Measurements from ENCODE around the gene PCGF2. TPM values are rescaled to one million over a fixed set of nuclear protein-coding genes. Genes with fewer than 3 reads are reported as not detected.

Gene PCGF2
- total RNA-seq, 1 donor from 2014 or later = 70.1 TPM

- peaks cover 24% of the 10 kb centered on the region for H3K27me3 Mint-ChIP-seq (ENCODE audit: unreplicated experiment)
- no peak for TF ChIP-seq CTCF (IDR thresholded peaks at IDR 0.05; ENCODE audit: partially characterized antibody, unreplicated experiment)
- no peak for DNase-seq
Observed at GRCh38 chr17:38697061-38697820, 50.9 kb downstream of the PCGF2 start.

GRCh38 chr17:38693700-38694329 is 54.3 kb downstream of the PCGF2 start:
- TF ChIP-seq CTCF (IDR thresholded peaks at IDR 0.05; ENCODE audit: partially characterized antibody, unreplicated experiment) = no peak
- DNase-seq = no peak
- H3K4me1 Mint-ChIP-seq (ENCODE audit: low read depth, unreplicated experiment) = peaks cover 12% of the 10 kb centered on the region
- no peak overlapping the region for H3K4me3 Mint-ChIP-seq (ENCODE audit: unreplicated experiment)
- H3K36me3 Mint-ChIP-seq (ENCODE audit: unreplicated experiment) = peaks cover 6% of the 10 kb centered on the region
- H3K27ac Mint-ChIP-seq (ENCODE audit: unreplicated experiment) = no peak overlapping the region
- H3K9me3 Mint-ChIP-seq (ENCODE audit: unreplicated experiment) = peaks cover 6% of the 10 kb centered on the region
- peaks cover 17% of the 10 kb centered on the region for H3K27me3 Mint-ChIP-seq (ENCODE audit: unreplicated experiment)

More at GRCh38 chr17:38697061-38697820, 50.9 kb downstream of the PCGF2 start:
- H3K27ac Mint-ChIP-seq (ENCODE audit: unreplicated experiment) = no peak overlapping the region
- H3K4me1 Mint-ChIP-seq (ENCODE audit: low read depth, unreplicated experiment) = peaks cover 2% of the 10 kb centered on the region
- peaks cover 6% of the 10 kb centered on the region for H3K36me3 Mint-ChIP-seq (ENCODE audit: unreplicated experiment)
- H3K4me3 Mint-ChIP-seq (ENCODE audit: unreplicated experiment) = no peak overlapping the region
- H3K9me3 Mint-ChIP-seq (ENCODE audit: unreplicated experiment) = peaks cover 2% of the 10 kb centered on the region

DNA sequence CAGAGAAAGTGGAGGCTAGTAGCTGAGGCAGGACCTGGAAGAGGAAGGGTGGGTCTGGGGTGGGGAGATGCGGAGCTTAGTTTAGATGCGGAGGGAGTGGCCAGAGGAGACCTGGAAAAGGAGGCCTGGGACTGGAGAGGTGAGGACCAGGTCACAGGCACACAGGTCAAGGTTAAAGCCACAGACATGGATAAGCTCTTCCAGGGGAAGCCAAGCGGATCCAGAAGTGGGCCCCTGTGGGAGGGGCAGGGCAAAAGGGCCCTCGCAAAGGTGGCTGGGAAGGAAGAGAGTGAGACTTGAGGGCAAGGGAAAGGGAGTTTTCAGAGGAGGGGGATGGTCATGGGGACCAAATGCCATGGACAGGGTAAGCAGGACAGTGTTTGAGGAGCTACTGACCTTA is 57.0 kb downstream of the PCGF2 start:
- Mint-ChIP-seq H3K27me3 (ENCODE audit: unreplicated experiment) (peaks cover 14% of the 10 kb centered on the region), H3K36me3 (ENCODE audit: unreplicated experiment) (peaks cover 6% of the 10 kb centered on the region), H3K27ac (ENCODE audit: unreplicated experiment) (peak overlapping the region; percentile 23), H3K4me3 (ENCODE audit: unreplicated experiment) (no peak overlapping the region), H3K9me3 (ENCODE audit: unreplicated experiment) (peaks cover 6% of the 10 kb centered on the region), H3K4me1 (ENCODE audit: low read depth, unreplicated experiment) (peaks cover 12% of the 10 kb centered on the region)
- no peak for DNase-seq
- no peak for TF ChIP-seq CTCF (IDR thresholded peaks at IDR 0.05; ENCODE audit: partially characterized antibody, unreplicated experiment)

DNA sequence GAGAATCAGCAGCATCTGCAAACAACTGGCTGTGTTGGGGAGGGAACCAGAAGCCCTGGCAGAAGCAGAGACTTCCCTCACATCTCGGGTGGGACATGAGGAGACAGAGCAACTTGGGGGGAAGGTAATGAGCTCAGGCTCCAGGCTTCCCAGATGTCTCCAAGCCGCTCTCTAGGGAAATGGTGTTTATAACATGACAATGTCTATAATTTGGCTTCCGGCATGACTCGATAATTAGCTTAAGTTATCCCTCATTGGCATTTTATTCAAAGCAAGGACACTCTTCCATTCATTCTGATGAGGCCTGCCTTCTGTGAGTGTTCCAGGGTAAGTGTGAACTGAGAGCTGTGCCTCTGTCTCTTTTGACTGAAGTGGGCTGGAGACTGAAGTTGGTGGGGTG is 57.8 kb downstream of the PCGF2 start:
- Mint-ChIP-seq H3K36me3 (ENCODE audit: unreplicated experiment) (peaks cover 6% of the 10 kb centered on the region), H3K27me3 (ENCODE audit: unreplicated experiment) (peaks cover 16% of the 10 kb centered on the region), H3K4me1 (ENCODE audit: low read depth, unreplicated experiment) (peaks cover 14% of the 10 kb centered on the region), H3K27ac (ENCODE audit: unreplicated experiment) (peak overlapping the region; percentile 23), H3K4me3 (ENCODE audit: unreplicated experiment) (peak overlapping the region; percentile 5), H3K9me3 (ENCODE audit: unreplicated experiment) (peaks cover 9% of the 10 kb centered on the region)
- DNase-seq = no peak
- no peak for TF ChIP-seq CTCF (IDR thresholded peaks at IDR 0.05; ENCODE audit: partially characterized antibody, unreplicated experiment)

GRCh38 chr17:38687286-38687685 is 60.9 kb downstream of the PCGF2 start:
- Mint-ChIP-seq H3K4me1 (ENCODE audit: low read depth, unreplicated experiment) (peaks cover 16% of the 10 kb centered on the region), H3K36me3 (ENCODE audit: unreplicated experiment) (no peaks in the 10 kb centered on the region), H3K4me3 (ENCODE audit: unreplicated experiment) (no peak overlapping the region), H3K27me3 (ENCODE audit: unreplicated experiment) (peaks cover 15% of the 10 kb centered on the region), H3K27ac (ENCODE audit: unreplicated experiment) (no peak overlapping the region), H3K9me3 (ENCODE audit: unreplicated experiment) (peaks cover 9% of the 10 kb centered on the region)
- DNase-seq = no peak
- TF ChIP-seq CTCF (IDR thresholded peaks at IDR 0.05; ENCODE audit: partially characterized antibody, unreplicated experiment) = no peak
